ENCODE measurements around the gene RPH3AL.

DNA sequence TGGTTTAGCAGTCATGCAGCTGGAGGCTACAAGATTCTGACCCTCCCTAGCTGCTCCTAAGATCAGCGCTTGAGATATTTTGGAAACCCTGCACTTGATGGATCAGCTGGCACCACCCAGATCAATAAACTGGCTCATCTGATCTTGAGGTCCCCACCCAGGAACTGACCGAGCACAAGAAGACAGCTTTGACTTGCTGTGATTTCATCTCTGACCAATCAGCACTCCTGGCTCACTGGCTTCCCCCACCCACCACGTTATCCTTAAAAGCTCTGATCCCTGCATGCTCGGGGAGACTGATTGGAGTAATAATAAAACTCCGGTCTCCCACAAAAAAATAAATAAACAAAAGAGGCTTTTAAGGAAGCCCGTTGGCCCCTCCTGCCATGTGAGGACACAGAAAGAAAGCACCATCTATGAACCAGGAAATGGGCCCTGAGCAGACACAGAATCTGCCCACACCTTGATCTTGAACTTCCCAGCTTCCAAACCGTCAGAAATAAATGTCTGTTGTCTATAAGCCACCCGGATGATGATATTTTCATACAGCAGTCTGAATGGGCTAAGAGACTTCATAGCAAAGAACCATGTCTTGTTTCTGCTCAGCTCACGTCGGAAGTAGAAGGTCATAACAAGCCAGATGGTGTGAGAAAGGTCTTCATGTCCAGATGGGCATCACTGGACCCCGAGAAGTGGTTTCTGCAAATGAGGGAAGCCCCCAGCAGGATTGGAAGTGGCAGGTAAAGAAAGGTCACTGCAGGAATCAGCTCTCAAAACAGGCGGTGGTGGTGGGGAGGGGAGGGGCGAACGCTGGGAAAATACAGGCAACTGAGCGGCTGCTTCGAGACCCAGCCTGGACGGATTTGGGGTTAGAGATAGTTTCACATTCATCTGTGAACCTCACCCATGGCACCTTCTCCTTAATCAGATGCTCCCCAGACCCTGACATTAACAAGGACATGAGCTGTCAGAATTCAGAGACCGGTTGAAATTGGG lies 19.8 kb upstream of the RPH3AL start:
- TF ChIP-seq, protein P1, sequence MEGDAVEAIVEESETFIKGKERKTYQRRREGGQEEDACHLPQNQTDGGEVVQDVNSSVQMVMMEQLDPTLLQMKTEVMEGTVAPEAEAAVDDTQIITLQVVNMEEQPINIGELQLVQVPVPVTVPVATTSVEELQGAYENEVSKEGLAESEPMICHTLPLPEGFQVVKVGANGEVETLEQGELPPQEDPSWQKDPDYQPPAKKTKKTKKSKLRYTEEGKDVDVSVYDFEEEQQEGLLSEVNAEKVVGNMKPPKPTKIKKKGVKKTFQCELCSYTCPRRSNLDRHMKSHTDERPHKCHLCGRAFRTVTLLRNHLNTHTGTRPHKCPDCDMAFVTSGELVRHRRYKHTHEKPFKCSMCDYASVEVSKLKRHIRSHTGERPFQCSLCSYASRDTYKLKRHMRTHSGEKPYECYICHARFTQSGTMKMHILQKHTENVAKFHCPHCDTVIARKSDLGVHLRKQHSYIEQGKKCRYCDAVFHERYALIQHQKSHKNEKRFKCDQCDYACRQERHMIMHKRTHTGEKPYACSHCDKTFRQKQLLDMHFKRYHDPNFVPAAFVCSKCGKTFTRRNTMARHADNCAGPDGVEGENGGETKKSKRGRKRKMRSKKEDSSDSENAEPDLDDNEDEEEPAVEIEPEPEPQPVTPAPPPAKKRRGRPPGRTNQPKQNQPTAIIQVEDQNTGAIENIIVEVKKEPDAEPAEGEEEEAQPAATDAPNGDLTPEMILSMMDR (IDR thresholded peaks at IDR 0.05) = no peak
- TF ChIP-seq POLR2AphosphoS5 (IDR thresholded peaks at IDR 0.05) = no peak

Measured in prostate gland (tissue), 2 donors.